DND-41 (cell line): ENCODE data around the gene SNX20.

Experiments
- EZH2 ChIP-seq: IDR thresholded peaks from 3 replicates; pipeline ENCODE4 v1.6.1; 2012; ENCODE audit warnings: borderline replicate concordance, low read depth, mild to moderate bottlenecking, moderate library complexity, low read length, inconsistent platforms; ENCODE audit not compliant: severe bottlenecking
- TF ChIP-seq, protein P1 (sequence below): IDR thresholded peaks from 2 replicates; pipeline ENCODE4 v1.5.1; 2012; ENCODE audit warnings: borderline replicate concordance, low read length, moderate library complexity, mild to moderate bottlenecking; ENCODE audit not compliant: poor library complexity, severe bottlenecking; ENCODE audit errors: extremely low read depth

DNA sequence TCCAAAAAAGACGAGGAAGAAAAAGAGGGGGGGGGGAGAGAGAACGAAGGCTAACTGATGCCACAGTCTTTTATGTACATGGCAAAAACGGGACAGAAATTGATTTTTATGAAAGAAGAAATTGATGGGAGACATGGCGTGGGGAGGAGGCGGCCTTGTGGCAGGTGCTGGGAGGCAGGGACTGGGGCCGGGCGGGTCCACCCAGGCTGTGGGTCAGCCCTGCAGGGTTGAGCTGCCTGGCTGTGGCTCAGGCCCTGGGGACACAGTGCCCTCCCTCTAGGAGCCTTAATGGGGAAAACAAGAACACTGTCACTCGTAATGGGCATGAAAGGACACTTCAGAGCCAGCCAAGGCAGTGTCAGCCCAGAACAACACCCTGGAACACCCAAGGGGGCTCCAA is 34.8 kb downstream of the SNX20 start:
- TF ChIP-seq, protein P1, sequence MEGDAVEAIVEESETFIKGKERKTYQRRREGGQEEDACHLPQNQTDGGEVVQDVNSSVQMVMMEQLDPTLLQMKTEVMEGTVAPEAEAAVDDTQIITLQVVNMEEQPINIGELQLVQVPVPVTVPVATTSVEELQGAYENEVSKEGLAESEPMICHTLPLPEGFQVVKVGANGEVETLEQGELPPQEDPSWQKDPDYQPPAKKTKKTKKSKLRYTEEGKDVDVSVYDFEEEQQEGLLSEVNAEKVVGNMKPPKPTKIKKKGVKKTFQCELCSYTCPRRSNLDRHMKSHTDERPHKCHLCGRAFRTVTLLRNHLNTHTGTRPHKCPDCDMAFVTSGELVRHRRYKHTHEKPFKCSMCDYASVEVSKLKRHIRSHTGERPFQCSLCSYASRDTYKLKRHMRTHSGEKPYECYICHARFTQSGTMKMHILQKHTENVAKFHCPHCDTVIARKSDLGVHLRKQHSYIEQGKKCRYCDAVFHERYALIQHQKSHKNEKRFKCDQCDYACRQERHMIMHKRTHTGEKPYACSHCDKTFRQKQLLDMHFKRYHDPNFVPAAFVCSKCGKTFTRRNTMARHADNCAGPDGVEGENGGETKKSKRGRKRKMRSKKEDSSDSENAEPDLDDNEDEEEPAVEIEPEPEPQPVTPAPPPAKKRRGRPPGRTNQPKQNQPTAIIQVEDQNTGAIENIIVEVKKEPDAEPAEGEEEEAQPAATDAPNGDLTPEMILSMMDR: no peak
- TF ChIP-seq EZH2: no peak
